HepG2 (cell line): ENCODE results near the gene SPATA13. TPM values are rescaled to one million over a fixed set of nuclear protein-coding genes. Genes with fewer than 3 reads are reported as not detected.
A peak's percentile ranks its signal among the peaks of the same experiment; 100 is the strongest.

Experiments used
- ATAC-seq: fragments of 200-7000 bp; cut with Tn5 transposase; 3 replicates; pipeline ENCODE4 v1.9.1; 2020; ENCODE audit warnings: mild to moderate bottlenecking, moderate library complexity
- BruUV-seq: library from RNA; stranded (reverse); fragments of 400-500 nt; replicated peaks from 2 replicates; lab custom pipeline; 2021; lab: Mats Ljungman, UMichigan
- CTCF ChIA-PET: fragments of 300-600 bp; formaldehyde crosslinking; extraction: SDS; loops from one replicate; lab custom pipeline; 2021; ENCODE audit warnings: low total read pairs, inconsistent platforms, low intra/inter-chr PET ratio; lab: Yijun Ruan, JAX
- POLR2A ChIA-PET: fragments of 350-600 bp; sonication (Branson Sonifier 250); formaldehyde crosslinking; loops from one replicate; lab custom pipeline; 2020; ENCODE audit warnings: antibody characterized with exemption, inconsistent platforms; lab: Yijun Ruan, JAX
- DNase-seq: peaks from one replicate; pipeline ENCODE4 v3.0.0-alpha.2; 2015; ENCODE audit warnings: low spot score
- FAIRE-seq: peaks from 3 replicates; lab custom pipeline; 2011; peaks lifted over from hg19 to GRCh38; lab: Jason Lieb, UNC
- H2AFZ ChIP-seq: one replicate; pipeline ENCODE4 v1.6.1; 2011; ENCODE audit warnings: low read length, inconsistent platforms
- H3K27ac ChIP-seq: fragments of 300-600 bp; 3 replicates; pipeline ENCODE4 v1.8.0; 2011; ENCODE audit warnings: mixed run types, mild to moderate bottlenecking, mixed read lengths, low read length, inconsistent platforms; ENCODE audit not compliant: insufficient read depth; ENCODE audit errors: extremely low read length
- H3K27me3 ChIP-seq, 2 experiments: fragments of 200-600 bp in 1 of 2; 2 replicates in 1 of 2; 3 replicates in 1 of 2; pipeline versions ENCODE4 v1.6.0 to v1.8.0; 2011; ENCODE audit warnings: low read length in 2 of 2, mild to moderate bottlenecking in 2 of 2, moderate library complexity in 2 of 2, inconsistent platforms in 1 of 2; ENCODE audit not compliant: insufficient read depth in 2 of 2, control insufficient read depth in 1 of 2
- H3K36me3 ChIP-seq, 2 experiments: fragments of 200-600 bp in 1 of 2; replicated peaks in 1 of 2; 2 replicates in 1 of 2; 3 replicates in 1 of 2; pipeline versions ENCODE4 v1.5.1 to v1.8.0; 2011; ENCODE audit warnings: low read length in 2 of 2, inconsistent platforms in 1 of 2; ENCODE audit not compliant: insufficient read depth in 2 of 2, control insufficient read depth in 1 of 2
- H3K4me1 ChIP-seq: 2 replicates; pipeline ENCODE4 v1.5.1; 2012; ENCODE audit warnings: low read length, inconsistent platforms; ENCODE audit not compliant: insufficient read depth
- H3K4me2 ChIP-seq: 2 replicates; pipeline ENCODE4 v1.6.0; 2011; ENCODE audit warnings: low read depth, low read length, inconsistent platforms
- H3K4me3 ChIP-seq, 3 experiments: fragments of 200-600 bp in 1 of 3; sonication (generic), shearing (Covaris generic) in 1 of 3; replicated peaks in 1 of 3; 2 replicates each; pipeline ENCODE4 v1.5.1; 2011 to 2016; ENCODE audit warnings: low read length in 3 of 3, inconsistent platforms in 2 of 3, low read depth in 2 of 3, mild to moderate bottlenecking in 2 of 3, control low read depth in 1 of 3, mixed read lengths in 1 of 3; ENCODE audit not compliant: insufficient read depth in 1 of 3
- H3K79me2 ChIP-seq: one replicate; pipeline ENCODE4 v1.6.1; 2011; ENCODE audit warnings: low read length, inconsistent platforms; ENCODE audit not compliant: insufficient read depth
- H3K9ac ChIP-seq: 2 replicates; pipeline ENCODE4 v1.6.0; 2011; ENCODE audit warnings: mild to moderate bottlenecking, low read depth, low read length, inconsistent platforms; ENCODE audit not compliant: insufficient read depth
- H3K9me3 ChIP-seq: 2 replicates; pipeline ENCODE4 v1.5.1; 2012; ENCODE audit warnings: mild to moderate bottlenecking, low read length
- H4K20me1 ChIP-seq: 2 replicates; pipeline ENCODE4 v1.6.0; 2011; ENCODE audit warnings: inconsistent platforms, mild to moderate bottlenecking, low read length, moderate library complexity; ENCODE audit not compliant: insufficient read depth
- ARID5B ChIP-seq: IDR thresholded peaks from 2 replicates; pipeline ENCODE4 v1.4.0; 2020; ENCODE audit warnings: mild to moderate bottlenecking, missing genetic modification reagents
- BCL6 ChIP-seq: IDR thresholded peaks from 2 replicates; pipeline ENCODE4 v1.6.1; 2016; ENCODE audit warnings: missing genetic modification reagents, missing compliant biosample characterization
- BRD4 ChIP-seq: sonication (generic); formaldehyde crosslinking; IDR thresholded peaks from 2 replicates; pipeline ENCODE4 v1.4.0; 2020; ENCODE audit warnings: missing genetic modification reagents
- FOXA1 ChIP-seq, 2 experiments: fragments of 450-650 bp in 1 of 2; sonication (generic) in 1 of 2; formaldehyde crosslinking in 1 of 2; IDR thresholded peaks; 2 replicates each; pipeline versions ENCODE4 v1.4.0 to v1.6.1; 2016 to 2020; ENCODE audit warnings: missing genetic modification reagents in 1 of 2
- FOXC1 ChIP-seq: sonication (generic); formaldehyde crosslinking; IDR thresholded peaks from 2 replicates; pipeline ENCODE4 v1.8.0; 2022; ENCODE audit warnings: mild to moderate bottlenecking, missing genetic modification reagents, borderline replicate concordance
- GATAD1 ChIP-seq: IDR thresholded peaks from 2 replicates; pipeline ENCODE4 v1.6.1; 2016; ENCODE audit warnings: missing genetic modification reagents, missing compliant biosample characterization
- HNF4A ChIP-seq: sonication (generic); formaldehyde crosslinking; IDR thresholded peaks from 2 replicates; pipeline ENCODE4 v1.4.0; 2020; ENCODE audit warnings: missing genetic modification reagents
- MED1 ChIP-seq: sonication (generic); formaldehyde crosslinking; IDR thresholded peaks from 2 replicates; pipeline ENCODE4 v1.4.0; 2020; ENCODE audit warnings: missing genetic modification reagents
- NAIF1 ChIP-seq: sonication (generic); formaldehyde crosslinking; IDR thresholded peaks from 2 replicates; pipeline ENCODE4 v1.5.0; 2020; ENCODE audit warnings: mild to moderate bottlenecking, missing genetic modification reagents, borderline replicate concordance
- PPARG ChIP-seq: conservative IDR thresholded peaks from 2 replicates; pipeline ENCODE4 v1.6.1; 2016; ENCODE audit warnings: missing biosample characterization, missing genetic modification reagents
- RARA ChIP-seq: IDR thresholded peaks from 2 replicates; pipeline ENCODE4 v1.6.1; 2016; ENCODE audit warnings: missing genetic modification reagents, missing compliant biosample characterization
- SOX13 ChIP-seq, 3 experiments: fragments of 450-650 bp in 1 of 3; sonication (generic) in 1 of 3; formaldehyde crosslinking in 1 of 3; IDR thresholded peaks in 2 of 3; conservative IDR thresholded peaks in 1 of 3; 2 replicates each; pipeline versions ENCODE4 v1.5.0 to v1.6.1; 2016 to 2020; ENCODE audit warnings: antibody characterized with exemption in 1 of 3, mild to moderate bottlenecking in 1 of 3, missing compliant biosample characterization in 1 of 3, missing genetic modification reagents in 1 of 3, moderate library complexity in 1 of 3
- SOX5 ChIP-seq: IDR thresholded peaks from 2 replicates; pipeline ENCODE4 v1.6.1; 2016; ENCODE audit warnings: borderline replicate concordance
- SOX6 ChIP-seq, 2 experiments: fragments of 450-650 bp in 1 of 2; sonication (generic) in 1 of 2; formaldehyde crosslinking in 1 of 2; IDR thresholded peaks; 2 replicates each; pipeline versions ENCODE4 v1.4.0 to v1.6.1; 2017 to 2020; ENCODE audit warnings: antibody characterized with exemption in 1 of 2, mild to moderate bottlenecking in 1 of 2, missing genetic modification reagents in 1 of 2
- TCF12 ChIP-seq, 2 experiments: fragments of 450-650 bp in 1 of 2; sonication (generic) in 1 of 2; formaldehyde crosslinking in 1 of 2; IDR thresholded peaks; 2 replicates each; pipeline versions ENCODE4 v1.6.1 to v1.8.0; 2017 to 2022; ENCODE audit warnings: antibody characterized with exemption in 1 of 2, mild to moderate bottlenecking in 1 of 2, missing genetic modification reagents in 1 of 2, moderate library complexity in 1 of 2
- TEAD3 ChIP-seq: optimal IDR thresholded peaks from 2 replicates; pipeline ENCODE3; 2016; ENCODE audit warnings: borderline replicate concordance
- WGBS: methylation state at CpG from one replicate; pipeline ENCODE4 v1.1.6; 2017; ENCODE audit warnings: low lambda C conversion rate; 5-methylcytosine and 5-hydroxymethylcytosine counted together
- in situ Hi-C: cut with HindIII; loops from 2 replicates; pipeline ENCODE4 v1.10.0; 2017; ENCODE audit warnings: low pct_unique_long_range_greater_than_20kb; ENCODE audit not compliant: extremely low pct_ligation_motif_present
- intact Hi-C: fragments of 100-400 bp; cut with micrococcal nuclease; formaldehyde crosslinking; loops from one replicate; pipeline ENCODE4 v1.10.0; 2022; ENCODE audit not compliant: unreplicated experiment
- polyA plus RNA-seq, 8 experiments: library from polyadenylated mRNA; depleted of rRNA in 3 of 8; stranded (reverse) in 7 of 8; unstranded in 1 of 8; fragments of >200 nt; fragmentation: Illumina TruSeq in 4 of 8; extraction: Trizol in 4 of 8; gene quantifications; 2 replicates each; pipeline versions ENCODE4 v1.2.1 to v1.2.3, GENCODE V29; 2011 to 2016; ENCODE audit warnings: low read depth in 4 of 8, missing spikeins in 1 of 8, mixed read lengths in 1 of 8; ENCODE audit not compliant: insufficient read depth in 1 of 8
- total RNA-seq, 5 experiments: library from RNA; depleted of rRNA; stranded (reverse); fragments of >200 nt; fragmentation: Illumina TruSeq; extraction: Trizol; gene quantifications; 2 replicates each; pipeline ENCODE4 v1.2.3, GENCODE V29; 2016; ENCODE audit warnings: low read depth in 1 of 5
- TF ChIP-seq, protein P1 (sequence below): sonication (generic); formaldehyde crosslinking; IDR thresholded peaks from 2 replicates; pipeline ENCODE4 v1.4.0; 2020; ENCODE audit warnings: missing genetic modification reagents, borderline replicate concordance

SPATA13 gene
- total and polyA plus RNA-seq, 2 of the 13 experiments (the other 11 are each of a cell fraction or from before 2014, with no cell fraction given), result 11.3 to 14.2 TPM

- Histone ChIP-seq H3K27ac (no peak overlapping the region), H3K9ac (0 out of 2 replicates have a peak overlapping the region, but pooled peaks have one; percentile 10), H3K4me2 (peak overlapping the region; percentile 69), H3K4me3 (peak overlapping the region in 1 of 3 experiments; percentile 44; a peak in 2 of 6 replicates), H3K4me1 (peaks cover 61% of the 10 kb centered on the region), H3K79me2 (no peaks in the 10 kb centered on the region), H2AFZ (no peak overlapping the region), H3K9me3 (no peaks in the 10 kb centered on the region), H3K27me3 (no peaks in the 10 kb centered on the region), H4K20me1 (no peaks in the 10 kb centered on the region), H3K36me3 (no peaks in the 10 kb centered on the region)
- ChIA-PET CTCF (no interaction called here), POLR2A (interaction anchor here (0.9 to 1.5 kb wide), 3 partner anchors 8 to 31 kb away, joined by 3 to 4 read pairs (median 4); partner anchors contain the start of gene SPATA13)
- no peak for FAIRE-seq
- no TSS peak for BruUV-seq
- ATAC-seq, result peak; percentile 41
- DNase-seq, result peak; percentile 65
- in situ Hi-C loops (no loop called here), intact Hi-C loops (no loop called here)
- WGBS, result 15% methylated on average over 11 of the region's 11 CpGs
- TF ChIP-seq FOXC1 (no peak), PPARG (peak; percentile 65), NAIF1 (CRISPR knock-in tag) (no peak), RARA (peak; percentile 84), TCF12 (IDR thresholded peaks at IDR 0.05) (no peak), TCF12 (CRISPR knock-in tag; IDR thresholded peaks at IDR 0.05) (no peak), MED1 (CRISPR knock-in tag) (0 out of 2 replicates have a peak, but pooled peaks have one; percentile 12), GATAD1 (CRISPR knock-in tag) (no peak), SOX13 (IDR thresholded peaks at IDR 0.05) (no peak), SOX13 (CRISPR knock-in tag; conservative IDR thresholded peaks at IDR 0.05 in 1 of 2, IDR thresholded peaks at IDR 0.05 in 1 of 2) (peak in 1 of 2 experiments; percentile 61; a peak in 1 of 4 replicates), ARID5B (CRISPR knock-in tag) (peak; percentile 37; the same call in 1 of the 2 replicates), SOX6 (IDR thresholded peaks at IDR 0.05) (no peak), SOX6 (CRISPR knock-in tag; IDR thresholded peaks at IDR 0.05) (peak; percentile 53), TEAD3 (peak; percentile 41), BCL6 (CRISPR knock-in tag) (0 out of 2 replicates have a peak, but pooled peaks have one; percentile 29), HNF4A (CRISPR knock-in tag) (peak; percentile 36; the same call in 1 of the 2 replicates), BRD4 (no peak), FOXA1 (IDR thresholded peaks at IDR 0.05) (no peak), FOXA1 (CRISPR knock-in tag; IDR thresholded peaks at IDR 0.05) (peak; percentile 49; the same call in 1 of the 2 replicates), SOX5 (CRISPR knock-in tag) (peak; percentile 54; the same call in 1 of the 2 replicates)
- TF ChIP-seq, protein P1, sequence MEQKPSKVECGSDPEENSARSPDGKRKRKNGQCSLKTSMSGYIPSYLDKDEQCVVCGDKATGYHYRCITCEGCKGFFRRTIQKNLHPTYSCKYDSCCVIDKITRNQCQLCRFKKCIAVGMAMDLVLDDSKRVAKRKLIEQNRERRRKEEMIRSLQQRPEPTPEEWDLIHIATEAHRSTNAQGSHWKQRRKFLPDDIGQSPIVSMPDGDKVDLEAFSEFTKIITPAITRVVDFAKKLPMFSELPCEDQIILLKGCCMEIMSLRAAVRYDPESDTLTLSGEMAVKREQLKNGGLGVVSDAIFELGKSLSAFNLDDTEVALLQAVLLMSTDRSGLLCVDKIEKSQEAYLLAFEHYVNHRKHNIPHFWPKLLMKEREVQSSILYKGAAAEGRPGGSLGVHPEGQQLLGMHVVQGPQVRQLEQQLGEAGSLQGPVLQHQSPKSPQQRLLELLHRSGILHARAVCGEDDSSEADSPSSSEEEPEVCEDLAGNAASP (CRISPR knock-in tag), result peak; percentile 36; the same call in 1 of the 2 replicates
These were observed 8.0 kb upstream of the SPATA13 start for GRCh38 chr13:24152292-24153214.
